Upper lobe of left lung (tissue), 6 donors: ENCODE data around the gene CAB39. TPM values are rescaled to one million over a fixed set of nuclear protein-coding genes. Genes with fewer than 3 reads are reported as not detected.

Experiments used
- ATAC-seq, 2 donors: fragments of 200-7000 bp; cut with Tn5 transposase; one replicate each; pipeline ENCODE4 v1.9.1; 2022; ENCODE audit warnings: mild to moderate bottlenecking in 2 of 2, moderate library complexity in 2 of 2; ENCODE audit not compliant: low FRiP score in 2 of 2
- DNase-seq, 2 donors: peaks; one replicate each; pipeline ENCODE4 v3.0.0-alpha.2; 2019 to 2020
- H3K27ac ChIP-seq, 4 donors: fragments of 200-600 bp; sonication (generic); one replicate each; pipeline ENCODE4 v1.5.1; 2016 to 2019
- H3K27me3 ChIP-seq, 4 donors: fragments of 200-600 bp; sonication (generic); one replicate each; pipeline ENCODE4 v1.5.1; 2017 to 2019
- H3K36me3 ChIP-seq, 4 donors: fragments of 200-600 bp; sonication (generic); one replicate each; pipeline ENCODE4 v1.5.1; 2016 to 2019
- H3K4me1 ChIP-seq, 4 donors: fragments of 200-600 bp; sonication (generic); one replicate each; pipeline ENCODE4 v1.5.1; 2018 to 2019
- H3K4me3 ChIP-seq, 4 donors: fragments of 200-600 bp; sonication (generic); one replicate each; pipeline ENCODE4 v1.5.1; 2017 to 2019; ENCODE audit warnings: mild to moderate bottlenecking in 2 of 4, moderate library complexity in 1 of 4
- H3K9me3 ChIP-seq, 4 donors: fragments of 200-600 bp; sonication (generic); one replicate each; pipeline ENCODE4 v1.5.1; 2018 to 2019
- CTCF ChIP-seq, 6 experiments: fragments of 450-650 bp in 4 of 6; fragments of 200-600 bp in 2 of 6; sonication (generic) in 2 of 6; IDR thresholded peaks; one replicate each; pipeline ENCODE4 v1.5.1; 2016 to 2019; ENCODE audit warnings: antibody characterized with exemption in 6 of 6
- EP300 ChIP-seq, 4 donors: sonication (generic); formaldehyde crosslinking; IDR thresholded peaks; one replicate each; pipeline ENCODE4 v1.5.1; 2017; ENCODE audit warnings: antibody characterized with exemption in 4 of 4, control low read depth in 2 of 4
- POLR2A ChIP-seq, 4 donors: fragments of 450-650 bp; IDR thresholded peaks; one replicate each; pipeline ENCODE4 v1.5.1; 2016 to 2017; ENCODE audit warnings: antibody characterized with exemption in 4 of 4, mild to moderate bottlenecking in 2 of 4
- POLR2AphosphoS5 ChIP-seq, 2 donors: sonication (generic); formaldehyde crosslinking; IDR thresholded peaks; one replicate each; pipeline ENCODE4 v1.5.1; 2017; ENCODE audit warnings: antibody characterized with exemption in 2 of 2
- WGBS, 2 donors: methylation state at CpG; one replicate each; pipeline ENCODE4 v1.1.5; 2017 to 2018; 5-methylcytosine and 5-hydroxymethylcytosine counted together
- total RNA-seq, 6 donors: library from RNA; depleted of rRNA in 4 of 6; stranded (reverse); fragments of >200 nt in 4 of 6; gene quantifications; one replicate each; pipeline versions ENCODE4 v1.1.0 to v1.2.1, GENCODE V29; 2016 to 2021
- donor health status: DM: no; HTN: no; CAD: no; lungs with moderate emphysema.
- donor health status: DM: no; HTN: yes; CAD: no; lungs with severe emphysema.

CAB39 gene
- total RNA-seq, 6 donors from 2014 or later = 56.5 to 125 (median 76.7) TPM

- WGBS, 2 donors = 93 to 94% methylated on average over 4 of the region's 4 CpGs
- TF ChIP-seq EP300 (IDR thresholded peaks at IDR 0.05) (no peak), CTCF (IDR thresholded peaks at IDR 0.05) (no peak), POLR2A (IDR thresholded peaks at IDR 0.05) (no peak), POLR2AphosphoS5 (IDR thresholded peaks at IDR 0.05) (no peak)
- H3K4me1 ChIP-seq = peaks cover 16 to 41% (median 29%) of the 10 kb centered on the region in 4 donors
- no peaks in the 10 kb centered on the region for H3K27me3 ChIP-seq
- H3K4me3 ChIP-seq = no peak overlapping the region
- no peaks in the 10 kb centered on the region for H3K9me3 ChIP-seq
- no peak overlapping the region for H3K27ac ChIP-seq
- ATAC-seq (no peak), DNase-seq (no peak)
- no peaks in the 10 kb centered on the region for H3K36me3 ChIP-seq
Observed at GRCh38 chr2:230775737-230776136, 63.1 kb downstream of the CAB39 start.

- WGBS, 2 donors = 94 to 98% methylated on average over 3 of the region's 3 CpGs
- H3K4me3 ChIP-seq = no peak overlapping the region
- H3K27ac ChIP-seq = no peak overlapping the region
- ATAC-seq (no peak), DNase-seq (no peak)
- no peaks in the 10 kb centered on the region for H3K27me3 ChIP-seq
- H3K9me3 ChIP-seq = no peaks in the 10 kb centered on the region
- H3K4me1 ChIP-seq = peaks cover 26 to 58% (median 35%) of the 10 kb centered on the region in 4 donors
- no peak for TF ChIP-seq POLR2A (IDR thresholded peaks at IDR 0.05)
- TF ChIP-seq CTCF (IDR thresholded peaks at IDR 0.05) = no peak
- no peak for TF ChIP-seq POLR2AphosphoS5 (IDR thresholded peaks at IDR 0.05)
- TF ChIP-seq EP300 (IDR thresholded peaks at IDR 0.05) = no peak
- H3K36me3 ChIP-seq = no peaks in the 10 kb centered on the region
Observed at GRCh38 chr2:230777721-230778120, 65.1 kb downstream of the CAB39 start.

GRCh38 chr2:230778350-230779063 is 65.9 kb downstream of the CAB39 start:
- peaks cover 26 to 58% (median 35%) of the 10 kb centered on the region in 4 donors for H3K4me1 ChIP-seq

GRCh38 chr2:230779126-230779525 is 66.5 kb downstream of the CAB39 start:
- 65 to 81% methylated on average over 3 of the region's 3 CpGs for WGBS, 2 donors
- H3K27ac ChIP-seq = no peak overlapping the region
- no peak for DNase-seq
- no peak for ATAC-seq
- H3K27me3 ChIP-seq = no peaks in the 10 kb centered on the region
- no peak for TF ChIP-seq CTCF (IDR thresholded peaks at IDR 0.05)
- no peak for TF ChIP-seq POLR2AphosphoS5 (IDR thresholded peaks at IDR 0.05)
- TF ChIP-seq EP300 (IDR thresholded peaks at IDR 0.05) = no peak
- TF ChIP-seq POLR2A (IDR thresholded peaks at IDR 0.05) = no peak
- H3K4me3 ChIP-seq = no peak overlapping the region
- H3K9me3 ChIP-seq = no peaks in the 10 kb centered on the region
- H3K36me3 ChIP-seq = peaks cover 0 to 7% (median 0%) of the 10 kb centered on the region in 4 donors
- H3K4me1 ChIP-seq = peaks cover 26 to 57% (median 34%) of the 10 kb centered on the region in 4 donors

More at GRCh38 chr2:230778350-230779063, 65.9 kb downstream of the CAB39 start:
- Histone ChIP-seq H3K27me3 (no peaks in the 10 kb centered on the region), H3K9me3 (no peaks in the 10 kb centered on the region), H3K36me3 (peaks cover 0 to 7% (median 0%) of the 10 kb centered on the region in 4 donors), H3K27ac (no peak overlapping the region), H3K4me3 (no peak overlapping the region)
- no peak for TF ChIP-seq POLR2A (IDR thresholded peaks at IDR 0.05)
- TF ChIP-seq CTCF (IDR thresholded peaks at IDR 0.05) = no peak
- no peak for TF ChIP-seq POLR2AphosphoS5 (IDR thresholded peaks at IDR 0.05)
- no peak for TF ChIP-seq EP300 (IDR thresholded peaks at IDR 0.05)
- no peak for ATAC-seq
- DNase-seq = no peak
- 88 to 93% methylated on average over 8 of the region's 8 CpGs for WGBS, 2 donors

- no peak for DNase-seq
- TF ChIP-seq POLR2A (IDR thresholded peaks at IDR 0.05) (no peak), POLR2AphosphoS5 (IDR thresholded peaks at IDR 0.05) (no peak), EP300 (IDR thresholded peaks at IDR 0.05) (no peak), CTCF (IDR thresholded peaks at IDR 0.05) (no peak)
- H3K27ac ChIP-seq = no peak overlapping the region
- peaks cover 0 to 7% (median 0%) of the 10 kb centered on the region in 4 donors for H3K36me3 ChIP-seq
- H3K4me1 ChIP-seq = peaks cover 21 to 57% (median 31%) of the 10 kb centered on the region in 4 donors
- no peaks in the 10 kb centered on the region for H3K9me3 ChIP-seq
- WGBS, 2 donors = 85 to 94% methylated on average over 1 of the region's 1 CpG
- ATAC-seq = no peak
- no peak overlapping the region for H3K4me3 ChIP-seq
- no peaks in the 10 kb centered on the region for H3K27me3 ChIP-seq
Observed at GRCh38 chr2:230779607-230780006, 67.0 kb downstream of the CAB39 start.
